Effector memory CD4-positive, alpha-beta T cell (primary cell): ENCODE measurements around the gene IFT25.
"Not testable (repeated sequence)": the region's sequence is repeated elsewhere in the genome, so short reads cannot be mapped to it uniquely, and the experiment has no call there.

Source experiments
- DNase-seq, 3 donors: peaks; one replicate each; pipeline ENCODE4 v3.0.0-alpha.2; 2020
- H3K27ac ChIP-seq: 2 replicates; pipeline ENCODE4 v1.7.0; 2013; ENCODE audit warnings: mild to moderate bottlenecking, low read length, moderate library complexity; ENCODE audit not compliant: insufficient read depth, poor library complexity, severe bottlenecking
- H3K27me3 ChIP-seq: replicated peaks from 2 replicates; pipeline ENCODE4 v1.7.0; 2013; ENCODE audit warnings: mild to moderate bottlenecking, low read length; ENCODE audit not compliant: insufficient read depth, control insufficient read depth, poor library complexity, severe bottlenecking
- H3K36me3 ChIP-seq: 2 replicates; pipeline ENCODE4 v1.7.0; 2013; ENCODE audit warnings: mild to moderate bottlenecking, low read length, moderate library complexity; ENCODE audit not compliant: control insufficient read depth, insufficient read depth
- H3K4me1 ChIP-seq: 2 replicates; pipeline ENCODE4 v1.7.0; 2013; ENCODE audit warnings: low read length, mild to moderate bottlenecking; ENCODE audit not compliant: control insufficient read depth, insufficient read depth, poor library complexity, severe bottlenecking
- H3K4me3 ChIP-seq: 2 replicates; pipeline ENCODE4 v1.7.0; 2013; ENCODE audit warnings: low read length, low read depth, mild to moderate bottlenecking; ENCODE audit not compliant: insufficient read depth, poor library complexity, severe bottlenecking
- H3K9me3 ChIP-seq: 2 replicates; pipeline ENCODE4 v1.7.0; 2013; ENCODE audit warnings: mild to moderate bottlenecking, low read length, moderate library complexity; ENCODE audit not compliant: control insufficient read depth

Gene IFT25

DNA sequence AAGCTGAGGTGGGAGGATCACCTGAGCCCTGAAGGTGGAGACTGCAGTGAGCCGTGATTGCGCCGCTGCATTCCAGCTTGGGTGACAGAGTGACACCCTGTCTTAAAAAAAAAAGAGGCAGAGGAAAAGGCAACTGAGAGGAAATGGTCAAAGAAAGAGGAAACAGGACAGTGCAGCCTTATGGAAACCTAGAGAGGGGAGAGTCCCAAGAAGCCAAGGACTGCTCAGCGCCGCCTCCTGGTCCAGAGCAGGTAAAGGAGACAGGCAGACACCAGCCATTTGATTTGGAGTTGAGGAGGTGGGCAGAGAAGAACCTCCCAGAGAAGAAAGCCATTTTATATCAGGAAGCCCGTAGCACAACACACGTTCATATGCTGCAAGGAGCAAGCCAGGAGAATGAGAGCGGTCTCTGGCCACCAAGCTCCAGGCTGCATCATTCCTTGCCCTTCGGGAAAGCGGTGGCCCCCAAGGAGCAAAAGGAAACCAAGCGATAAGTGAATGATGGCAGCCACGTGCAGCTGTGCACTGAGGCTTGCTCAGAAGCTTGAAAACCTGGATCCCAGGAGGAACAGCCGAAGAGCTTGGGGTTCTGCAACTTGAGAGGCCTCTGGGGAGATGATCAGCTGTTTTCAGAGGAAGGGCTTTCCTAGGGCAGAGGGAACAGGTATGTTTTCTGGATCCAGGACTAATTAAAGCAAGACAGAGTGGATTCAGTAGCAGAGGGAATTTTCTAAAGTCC, 34.4 kb upstream of the IFT25 start:
- no peak overlapping the region for H3K27ac ChIP-seq
- no peaks in the 10 kb centered on the region for H3K4me1 ChIP-seq
- H3K4me3 ChIP-seq = no peak overlapping the region
- no peaks in the 10 kb centered on the region for H3K27me3 ChIP-seq
- no peak for DNase-seq
- H3K36me3 ChIP-seq = no peaks in the 10 kb centered on the region
- H3K9me3 ChIP-seq = no peaks in the 10 kb centered on the region

DNA sequence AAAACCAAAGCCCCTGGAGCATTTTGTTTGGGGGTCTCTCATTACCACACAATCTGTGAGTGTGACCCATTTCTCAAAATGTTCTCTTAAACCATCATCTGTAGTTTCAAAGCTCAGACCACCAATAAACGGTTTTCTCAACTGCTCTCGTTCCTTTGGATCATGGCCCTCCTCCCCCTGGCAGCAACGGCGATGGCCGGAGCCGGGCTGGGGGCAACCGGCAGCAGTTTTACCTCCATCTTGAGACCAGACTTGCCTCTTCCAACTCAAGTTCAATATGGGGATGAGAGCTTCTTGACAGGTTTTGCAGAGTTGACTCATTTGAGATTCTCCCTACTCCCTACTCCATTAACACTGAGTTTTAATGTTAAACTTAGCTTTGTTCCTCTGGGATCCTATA, 30.4 kb upstream of the IFT25 start:
- Histone ChIP-seq H3K27me3 (no peaks in the 10 kb centered on the region), H3K4me3 (no peak overlapping the region), H3K9me3 (no peaks in the 10 kb centered on the region), H3K27ac (no peak overlapping the region), H3K36me3 (no peaks in the 10 kb centered on the region), H3K4me1 (no peaks in the 10 kb centered on the region)
- DNase-seq = no peak

- Histone ChIP-seq H3K4me3 (no peak overlapping the region), H3K9me3 (no peaks in the 10 kb centered on the region), H3K27ac (no peak overlapping the region), H3K27me3 (no peaks in the 10 kb centered on the region), H3K4me1 (no peaks in the 10 kb centered on the region), H3K36me3 (peaks cover 10% of the 10 kb centered on the region)
- DNase-seq = no peak
These were observed 26.2 kb upstream of the IFT25 start for GRCh38 chr1:53971718-53972117.

- H3K36me3 ChIP-seq, H3K9me3 ChIP-seq, H3K27ac ChIP-seq, H3K4me3 ChIP-seq, H3K27me3 ChIP-seq, H3K4me1 ChIP-seq, DNase-seq: not testable (repeated sequence)
These were observed 23.8 kb upstream of the IFT25 start for GRCh38 chr1:53969323-53969722.

DNA sequence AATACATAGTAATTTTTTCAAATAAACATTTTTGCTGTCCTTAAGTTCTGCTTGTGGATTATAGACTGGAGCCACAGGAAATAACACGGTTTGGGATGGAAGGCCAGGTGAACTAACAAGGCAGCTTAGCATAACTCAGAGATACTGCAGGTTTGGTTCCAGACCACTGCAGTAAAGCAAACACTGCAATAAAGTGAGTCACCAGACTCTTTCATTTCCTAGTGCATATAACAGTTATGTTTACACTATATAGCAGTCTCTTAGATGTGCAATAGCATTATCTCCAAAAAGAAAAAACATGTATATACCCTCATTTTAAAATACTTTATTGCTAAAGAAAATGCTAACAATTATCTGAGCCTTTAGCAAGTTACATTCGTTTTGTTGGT, 22.6 kb upstream of the IFT25 start:
- Histone ChIP-seq H3K9me3 (no peaks in the 10 kb centered on the region), H3K27me3 (no peaks in the 10 kb centered on the region), H3K27ac (no peak overlapping the region), H3K4me1 (no peaks in the 10 kb centered on the region), H3K4me3 (no peak overlapping the region), H3K36me3 (peaks cover 10% of the 10 kb centered on the region)
- DNase-seq = no peak

- Histone ChIP-seq H3K27ac (no peak overlapping the region), H3K36me3 (peaks cover 15% of the 10 kb centered on the region), H3K9me3 (no peaks in the 10 kb centered on the region), H3K27me3 (no peaks in the 10 kb centered on the region), H3K4me1 (no peaks in the 10 kb centered on the region), H3K4me3 (no peak overlapping the region)
- DNase-seq = no peak
These were observed 22.1 kb upstream of the IFT25 start for GRCh38 chr1:53967409-53968124.

GRCh38 chr1:53966794-53967193, 21.3 kb upstream of the IFT25 start:
- DNase-seq = no peak
- Histone ChIP-seq H3K27ac (no peak overlapping the region), H3K4me3 (no peak overlapping the region), H3K9me3 (no peaks in the 10 kb centered on the region), H3K4me1 (no peaks in the 10 kb centered on the region), H3K27me3 (no peaks in the 10 kb centered on the region), H3K36me3 (peaks cover 22% of the 10 kb centered on the region)

- peaks cover 31% of the 10 kb centered on the region for H3K36me3 ChIP-seq
- no peaks in the 10 kb centered on the region for H3K4me1 ChIP-seq
- no peaks in the 10 kb centered on the region for H3K27me3 ChIP-seq
- no peaks in the 10 kb centered on the region for H3K9me3 ChIP-seq
- H3K27ac ChIP-seq = no peak overlapping the region
- DNase-seq = no peak
- no peak overlapping the region for H3K4me3 ChIP-seq
These were observed 18.6 kb upstream of the IFT25 start for GRCh38 chr1:53964109-53964508.

DNA sequence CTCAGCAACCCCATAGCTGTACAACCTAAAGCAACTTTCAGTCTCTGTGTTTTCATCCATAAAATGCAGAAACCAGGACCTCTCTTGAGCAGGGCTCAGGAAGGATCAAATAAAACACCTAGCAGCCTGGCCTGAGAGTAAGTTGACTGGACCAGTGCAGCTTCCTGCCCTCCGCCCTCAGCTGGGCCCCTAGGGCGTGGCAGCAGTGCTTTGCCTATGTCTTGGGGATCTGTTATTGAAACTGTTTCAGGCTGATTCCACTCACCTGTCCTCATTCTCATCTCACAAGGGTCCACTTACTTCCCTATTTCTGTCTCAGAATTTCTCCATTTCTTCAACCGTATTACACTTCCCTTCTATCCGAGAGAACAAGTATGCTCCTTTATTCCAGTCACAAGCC, 18.0 kb upstream of the IFT25 start:
- H3K4me1 ChIP-seq = no peaks in the 10 kb centered on the region
- no peaks in the 10 kb centered on the region for H3K9me3 ChIP-seq
- H3K27ac ChIP-seq = no peak overlapping the region
- no peak for DNase-seq
- peaks cover 31% of the 10 kb centered on the region for H3K36me3 ChIP-seq
- no peaks in the 10 kb centered on the region for H3K27me3 ChIP-seq
- no peak overlapping the region for H3K4me3 ChIP-seq

DNA sequence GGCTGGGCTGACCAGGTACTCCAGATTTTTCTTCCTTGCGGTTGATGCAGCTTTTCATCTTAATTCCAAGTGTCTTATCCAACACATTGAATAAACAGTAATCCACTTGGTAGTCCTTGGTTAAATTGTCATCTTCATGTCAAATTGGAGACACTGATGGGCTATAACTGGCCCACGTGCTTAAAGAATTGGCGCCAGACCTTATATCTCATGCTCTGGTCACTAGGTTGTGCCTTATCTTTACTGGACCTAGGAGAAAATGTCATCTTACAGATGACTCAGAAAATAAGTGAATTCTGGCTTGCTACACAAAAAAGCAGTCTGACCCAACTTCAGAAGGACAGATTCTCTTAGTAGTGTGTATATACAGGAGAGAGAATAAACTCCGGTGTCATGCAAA, 16.9 kb upstream of the IFT25 start:
- H3K4me3 ChIP-seq = no peak overlapping the region
- H3K36me3 ChIP-seq = peaks cover 26% of the 10 kb centered on the region
- H3K4me1 ChIP-seq = no peaks in the 10 kb centered on the region
- H3K27me3 ChIP-seq = no peaks in the 10 kb centered on the region
- no peaks in the 10 kb centered on the region for H3K9me3 ChIP-seq
- no peak overlapping the region for H3K27ac ChIP-seq
- no peak for DNase-seq
